SKM-1 (cell line): Measurements from ENCODE around the gene TTC27.
"Not testable (repeated sequence)": the region's sequence is repeated elsewhere in the genome, so short reads cannot be mapped to it uniquely, and the experiment has no call there.

ENCODE experiments used
- DNase-seq: peaks from one replicate; lab custom pipeline; 2025; ENCODE audit not compliant: unreplicated experiment; lab: John Stamatoyannopoulos, UW

The TTC27 gene

DNA sequence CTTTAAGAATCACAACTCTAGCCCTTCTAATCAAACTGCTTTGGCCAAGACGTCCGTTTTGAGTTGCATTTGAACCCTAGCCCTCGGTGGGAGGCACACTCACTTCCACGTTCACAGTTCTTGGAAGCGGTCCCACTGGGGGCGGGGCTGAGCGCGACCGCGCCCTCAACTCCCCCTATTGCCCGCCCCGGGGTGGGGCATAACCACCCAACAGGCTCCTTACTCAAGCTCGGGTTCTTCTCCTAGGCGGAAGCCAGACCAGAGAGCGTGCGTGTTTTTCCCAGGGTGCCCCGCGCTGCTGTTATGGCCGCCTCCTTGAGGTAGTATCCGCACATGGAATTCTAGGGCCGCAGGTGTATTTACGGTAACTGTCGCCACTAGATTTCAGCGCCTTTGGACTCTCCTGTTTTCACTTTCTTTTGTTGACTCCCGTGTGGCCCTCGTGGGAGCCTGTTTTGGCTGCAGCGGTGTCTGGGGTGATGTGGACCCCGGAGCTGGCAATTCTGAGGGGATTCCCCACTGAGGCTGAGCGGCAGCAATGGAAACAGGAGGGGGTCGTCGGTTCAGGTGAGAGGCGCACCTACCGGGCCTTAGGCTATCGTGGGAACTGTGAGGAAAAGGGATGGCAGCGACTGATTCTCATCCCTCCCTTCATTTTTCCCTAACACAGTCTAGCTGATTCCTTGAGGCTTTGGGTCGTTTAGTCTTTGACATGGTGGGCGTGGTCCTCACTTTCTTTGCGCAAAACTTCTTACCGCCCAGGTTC lies at the start of gene TTC27:
Gene TTC27 (plus strand): TSS at position 237 of the 766 bp plus-strand sequence. CDS start 243 bp downstream, at position 480.
- peak; percentile 94 for DNase-seq

DNA sequence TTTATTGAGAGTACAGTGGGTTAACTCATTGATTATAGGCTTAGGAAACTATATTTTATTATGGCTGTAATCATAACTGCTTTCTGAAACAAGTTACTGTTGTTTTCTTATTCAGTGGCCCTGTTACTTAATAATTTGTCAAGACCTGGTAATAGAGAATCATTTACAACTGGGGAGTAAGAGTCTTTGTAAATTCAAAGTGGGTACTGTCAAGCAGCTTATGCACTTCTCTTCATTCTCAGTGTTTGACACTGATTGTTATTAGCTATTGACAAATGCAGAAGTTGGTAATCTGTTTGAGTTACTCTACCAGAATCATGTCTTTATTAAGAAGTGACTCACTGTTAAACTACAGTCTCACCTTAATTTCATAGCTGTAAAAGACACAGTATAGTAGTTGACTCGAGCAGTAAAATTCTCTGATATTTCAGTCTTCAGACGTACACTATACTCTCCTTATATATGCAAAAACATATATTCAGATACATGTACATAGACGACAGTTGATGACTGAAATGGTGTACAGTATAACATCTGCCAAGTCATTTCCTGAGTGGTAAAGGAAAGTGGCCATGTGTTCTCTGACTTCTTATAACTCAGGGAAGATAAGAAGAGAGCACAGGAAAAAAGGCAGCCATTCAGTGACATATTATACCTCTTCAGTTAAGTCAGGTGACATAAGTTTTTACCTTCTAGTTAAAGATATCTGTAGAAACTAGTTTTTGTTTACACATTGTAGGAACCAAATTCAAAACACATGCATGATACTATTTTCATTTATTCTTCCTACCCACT lies 36.0 kb upstream of the TTC27 start:
- no peak for DNase-seq

DNA sequence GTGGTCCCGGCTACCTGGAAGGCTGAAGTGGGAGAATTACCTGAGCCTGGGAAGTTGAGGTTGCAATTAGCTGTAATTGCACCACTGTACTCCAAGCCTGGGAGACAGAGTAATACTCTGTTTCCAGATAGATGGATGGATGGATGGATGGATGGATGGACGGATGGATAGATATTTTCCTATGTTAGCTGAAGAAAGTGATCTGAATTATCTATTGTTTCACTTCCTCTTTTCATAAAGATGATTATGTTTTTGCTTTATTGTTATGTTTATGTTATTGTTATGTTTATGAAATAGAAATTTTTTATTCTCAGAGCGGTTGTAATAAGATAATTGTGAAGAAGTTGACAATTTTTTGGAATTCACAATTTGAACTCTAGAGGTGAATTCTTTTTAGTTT lies 33.3 kb upstream of the TTC27 start:
- no peak for DNase-seq

DNA sequence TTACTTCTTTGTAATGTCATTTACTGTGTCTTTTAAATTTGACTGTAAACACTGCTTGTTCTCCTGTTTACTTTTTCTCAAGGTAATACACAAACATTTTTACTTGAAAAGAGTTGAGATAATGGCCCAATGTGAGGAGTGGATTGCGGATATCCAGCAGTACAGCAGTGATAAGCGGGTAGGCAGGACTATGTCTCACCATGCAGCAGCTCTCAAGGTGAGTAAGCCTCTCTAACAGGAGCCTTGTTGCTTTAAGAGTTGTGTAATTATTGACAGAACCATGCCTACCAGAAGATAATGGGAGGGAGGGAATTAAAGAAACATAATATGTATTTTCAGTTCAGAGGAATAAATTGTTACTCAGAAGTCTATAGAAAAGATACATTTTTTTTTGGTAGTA lies 16.5 kb upstream of the TTC27 start:
- DNase-seq: no peak

DNA sequence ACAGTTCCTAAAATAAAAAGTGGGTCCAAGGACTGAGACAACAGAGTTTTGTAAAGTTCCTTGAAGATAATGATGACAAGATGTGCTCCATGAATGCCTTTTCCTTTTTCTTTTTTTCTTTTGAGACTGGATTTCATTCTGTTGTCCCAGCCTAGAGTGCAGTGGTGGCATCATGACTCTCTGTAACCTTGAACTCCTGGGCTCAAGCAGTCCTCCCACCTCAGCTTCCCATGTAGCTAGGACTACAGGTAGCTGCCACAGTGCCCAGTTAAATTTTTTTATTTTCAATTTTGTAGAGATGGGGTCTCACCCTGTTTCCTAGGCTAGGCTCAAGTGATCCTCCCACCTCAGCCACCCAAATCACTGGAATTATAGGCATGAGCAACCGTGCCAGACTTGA lies 16.1 kb upstream of the TTC27 start:
- no peak for DNase-seq

DNA sequence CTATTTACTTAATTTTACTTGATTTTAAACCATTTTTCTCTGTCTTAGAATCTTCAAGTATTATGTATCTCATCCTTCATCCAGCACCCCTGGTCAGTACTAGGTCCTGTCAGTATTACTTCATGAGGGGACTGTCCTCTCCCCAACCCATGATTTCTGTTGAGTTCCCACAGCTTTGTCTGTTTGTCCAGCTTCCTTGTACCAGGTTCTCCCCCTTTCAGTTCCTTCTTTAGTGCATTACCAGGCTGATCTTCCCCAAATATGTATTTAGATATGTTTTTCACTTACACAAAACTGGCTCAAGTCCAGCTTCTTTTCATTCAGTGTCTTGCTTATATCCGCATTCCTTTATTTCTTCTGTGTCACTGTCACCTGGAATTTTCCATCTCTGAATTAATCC lies 13.8 kb upstream of the TTC27 start:
- DNase-seq: no peak

DNA sequence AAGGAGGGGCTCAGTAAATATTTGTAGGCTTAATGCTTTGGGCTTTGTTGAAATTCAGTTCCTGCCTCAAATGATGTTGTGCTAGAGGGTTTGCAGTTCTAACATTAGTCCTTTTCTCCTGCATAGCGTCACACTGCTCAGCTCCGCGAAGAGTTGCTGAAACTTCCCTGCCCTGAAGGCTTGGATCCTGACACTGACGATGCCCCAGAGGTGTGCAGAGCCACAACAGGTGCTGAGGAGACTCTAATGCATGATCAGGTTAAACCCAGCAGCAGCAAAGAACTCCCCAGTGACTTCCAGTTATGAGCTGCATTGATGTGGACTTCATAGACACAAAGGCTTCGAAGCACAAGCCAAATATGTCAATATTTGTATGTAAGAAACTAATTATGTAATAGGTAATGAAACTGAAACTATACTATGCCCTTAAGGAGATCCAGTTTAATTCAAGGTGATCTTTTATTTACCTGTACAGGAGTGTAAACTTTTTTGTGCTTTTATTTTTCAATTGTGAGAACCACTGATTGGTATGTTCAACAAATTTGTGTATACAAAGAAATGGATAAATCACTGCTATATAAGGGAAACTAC lies 10.2 kb upstream of the TTC27 start:
- no peak for DNase-seq

DNA sequence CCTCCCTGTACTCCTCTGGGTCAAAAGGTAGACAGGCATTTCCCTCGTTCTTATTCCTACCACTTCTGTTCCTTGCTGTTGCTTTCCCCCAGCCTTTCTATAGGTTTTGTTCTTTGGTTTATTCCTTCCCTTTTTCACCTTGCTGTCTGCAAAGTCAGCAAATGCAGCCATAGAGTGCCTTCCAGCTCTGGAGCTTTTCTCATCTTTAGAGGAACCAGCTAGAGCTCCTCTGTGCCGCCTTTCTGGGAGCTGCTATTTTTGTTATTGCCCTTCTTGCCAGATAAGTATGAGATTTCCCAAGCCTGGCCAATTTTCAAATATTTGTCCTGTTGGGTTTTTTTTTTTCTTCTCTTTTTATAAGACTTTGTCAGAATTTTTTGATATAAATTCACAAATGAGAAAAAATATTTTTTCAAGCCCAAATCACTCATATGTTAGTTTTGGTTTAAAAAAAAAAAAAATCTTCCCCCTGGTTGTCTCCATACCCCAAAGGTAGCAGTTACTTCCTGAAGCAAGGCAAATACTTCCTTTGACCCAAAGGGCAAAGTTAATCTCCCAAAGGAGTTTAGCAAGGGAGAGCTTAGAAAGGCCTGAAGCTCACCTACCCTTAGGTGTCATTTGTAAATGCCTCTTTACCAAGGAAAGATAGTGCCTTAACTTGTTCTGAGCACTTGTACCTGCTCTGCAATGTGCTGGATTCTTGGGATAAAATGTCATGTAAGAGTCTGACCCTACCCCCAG lies 5.1 kb upstream of the TTC27 start:
- DNase-seq: no peak

DNA sequence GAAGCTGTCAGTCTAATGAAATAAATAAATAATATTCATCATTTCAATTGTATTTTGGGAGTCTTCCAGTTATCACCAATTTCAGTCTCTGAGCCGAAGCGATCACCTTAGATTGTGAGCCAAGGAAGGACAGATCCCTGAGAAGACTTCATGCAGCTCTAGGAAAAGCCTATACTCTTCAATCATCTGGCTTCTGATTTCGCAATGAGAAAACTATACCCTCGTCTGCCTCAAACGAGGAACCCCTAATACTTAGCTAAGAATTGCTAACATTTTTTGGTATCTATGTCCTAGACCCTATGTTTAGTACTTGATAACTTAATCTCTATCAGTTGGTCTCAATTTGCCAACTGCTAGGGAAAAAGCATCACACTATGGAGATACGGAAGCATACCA lies 4.5 kb upstream of the TTC27 start:
- no peak for DNase-seq

DNA sequence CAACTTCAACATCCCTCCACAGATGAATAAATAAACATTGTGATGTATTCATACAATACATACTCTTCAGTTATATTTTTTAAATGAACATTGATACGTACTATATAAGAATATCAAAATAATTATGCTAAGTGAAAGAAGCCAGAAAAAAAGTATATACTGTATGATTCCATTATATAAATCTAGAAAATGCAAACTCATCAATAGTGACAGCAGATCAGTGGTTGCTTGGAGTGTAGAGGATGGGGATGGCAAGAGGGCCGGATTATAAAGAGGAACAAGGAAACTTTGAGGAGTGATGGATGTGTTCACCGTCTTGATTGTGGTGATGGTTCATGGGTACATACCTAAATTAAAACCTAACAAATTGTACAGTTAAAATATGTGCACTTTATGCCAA lies 3.0 kb upstream of the TTC27 start:
- no peak for DNase-seq

DNA sequence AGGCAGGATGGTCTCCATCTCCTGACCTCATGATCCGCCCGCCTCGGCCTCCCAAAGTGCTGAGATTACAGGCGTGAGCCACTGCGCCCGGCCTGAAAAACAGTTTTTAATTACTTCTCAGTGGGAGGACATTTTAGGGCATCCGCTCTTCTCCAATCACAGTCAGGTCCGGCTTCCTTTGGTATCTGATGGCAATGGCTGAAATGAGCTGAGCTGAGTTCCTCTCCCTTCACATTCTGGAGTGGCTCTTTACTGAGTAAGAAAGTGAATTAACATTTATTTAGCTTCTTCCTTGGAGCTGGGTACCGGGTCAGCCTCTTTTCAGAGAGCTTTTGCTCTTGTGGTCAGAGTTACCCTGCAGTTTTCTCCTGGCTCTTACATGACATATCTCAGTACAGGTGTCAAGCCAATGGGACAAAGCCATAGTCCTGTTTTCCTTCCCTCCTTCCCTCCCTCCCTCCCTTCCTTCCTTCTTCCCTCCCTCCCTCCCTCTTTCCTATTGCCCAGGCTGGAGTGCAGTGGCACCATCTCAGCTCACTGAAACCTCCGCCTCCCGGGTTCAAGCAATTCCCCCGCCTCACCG lies 1.1 kb upstream of the TTC27 start:
- DNase-seq: no peak

DNA sequence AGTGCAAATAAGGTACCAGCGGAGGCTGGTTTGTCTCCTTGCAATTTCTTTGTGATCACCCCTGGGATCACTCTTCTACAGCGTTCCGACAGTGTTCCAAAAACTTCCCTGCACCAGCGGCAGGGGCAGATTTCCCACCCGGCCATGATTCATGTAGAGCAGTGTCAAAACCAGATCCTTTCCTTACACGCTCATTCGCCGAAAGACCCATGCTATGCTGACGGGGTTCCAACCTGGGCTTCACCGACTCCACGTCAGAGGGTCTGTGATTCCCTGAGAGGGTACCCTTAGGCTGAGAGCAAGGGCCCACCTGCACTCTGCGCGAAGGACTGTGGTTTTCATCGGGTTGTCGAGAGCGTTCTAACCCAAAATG lies 423 bp upstream of the TTC27 start:
- DNase-seq: no peak

DNA sequence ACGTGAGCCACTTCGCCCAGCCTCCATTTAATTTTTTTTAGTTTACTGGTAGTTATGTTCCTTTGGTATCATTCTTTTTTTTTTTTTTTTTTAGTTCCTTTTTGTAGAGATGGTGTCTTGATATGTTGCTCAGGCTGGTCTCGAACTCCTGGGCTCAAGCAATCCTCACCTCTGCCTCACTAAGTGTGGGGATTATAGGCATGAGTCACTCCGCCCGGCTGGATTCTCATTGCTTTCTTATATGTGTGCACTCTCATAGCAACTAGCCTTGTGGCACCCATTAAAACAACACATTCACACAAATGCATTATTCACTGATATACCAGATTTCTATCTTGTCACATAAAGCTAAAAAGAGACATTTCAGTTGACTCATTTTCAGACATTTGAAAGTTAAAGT lies 4.2 kb downstream of the TTC27 start:
- DNase-seq: no peak

DNA sequence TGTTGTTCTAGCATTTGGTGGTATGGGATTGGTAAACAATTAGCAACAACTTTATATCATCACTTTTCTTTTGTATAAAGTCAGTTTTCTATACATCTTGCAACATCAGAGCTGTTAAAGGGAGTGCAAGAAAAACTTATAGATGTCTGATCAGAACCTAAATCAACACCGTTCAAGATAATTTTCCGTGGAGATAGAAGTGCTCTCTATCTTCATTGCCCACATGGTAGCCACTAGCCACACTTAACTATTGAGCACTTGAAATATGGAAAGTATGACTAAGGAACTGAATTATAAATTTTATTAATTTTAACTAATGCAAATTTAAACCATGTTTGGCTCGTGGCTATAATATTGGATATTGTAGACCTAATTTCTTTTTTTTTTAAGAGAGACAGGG lies 5.2 kb downstream of the TTC27 start:
- DNase-seq: no peak

DNA sequence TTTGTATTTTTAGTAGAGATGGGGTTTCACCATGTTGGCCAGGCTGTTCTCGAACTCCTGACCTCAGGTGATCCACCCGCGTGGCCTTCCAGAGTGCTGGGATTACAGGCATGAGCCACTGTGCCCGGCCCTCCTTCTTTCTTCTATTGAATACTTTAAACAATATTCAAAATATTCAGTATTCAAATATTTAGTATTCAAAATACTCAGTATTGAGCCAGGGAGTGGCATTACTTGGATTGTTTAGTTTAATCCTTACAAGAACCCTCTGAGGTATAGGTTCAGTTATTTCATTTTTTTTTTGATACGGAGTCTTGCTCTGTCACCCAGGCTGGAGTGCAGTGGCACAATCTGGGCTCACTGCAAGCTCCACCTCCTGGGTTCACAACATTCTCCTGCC lies 10.7 kb downstream of the TTC27 start:
- not testable (repeated sequence) for DNase-seq

DNA sequence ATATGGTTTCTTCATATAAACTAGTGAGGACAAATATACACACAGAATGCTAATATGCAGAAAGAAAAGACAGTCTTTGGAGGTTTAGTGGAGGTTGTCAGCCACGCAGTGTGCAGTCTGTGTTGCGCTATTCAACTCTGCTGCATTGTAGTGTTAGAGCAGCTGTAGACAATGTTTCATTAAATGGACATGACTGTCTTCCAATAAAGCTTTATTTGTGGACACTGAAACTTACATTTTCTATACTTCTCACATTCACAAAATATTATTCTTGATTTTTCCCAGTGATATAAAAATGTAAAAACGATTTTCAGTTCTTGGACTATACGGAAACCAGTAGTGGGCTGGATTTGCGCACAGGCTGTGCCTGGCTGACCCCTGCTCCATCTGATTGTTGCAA lies 13.3 kb downstream of the TTC27 start:
- no peak for DNase-seq

DNA sequence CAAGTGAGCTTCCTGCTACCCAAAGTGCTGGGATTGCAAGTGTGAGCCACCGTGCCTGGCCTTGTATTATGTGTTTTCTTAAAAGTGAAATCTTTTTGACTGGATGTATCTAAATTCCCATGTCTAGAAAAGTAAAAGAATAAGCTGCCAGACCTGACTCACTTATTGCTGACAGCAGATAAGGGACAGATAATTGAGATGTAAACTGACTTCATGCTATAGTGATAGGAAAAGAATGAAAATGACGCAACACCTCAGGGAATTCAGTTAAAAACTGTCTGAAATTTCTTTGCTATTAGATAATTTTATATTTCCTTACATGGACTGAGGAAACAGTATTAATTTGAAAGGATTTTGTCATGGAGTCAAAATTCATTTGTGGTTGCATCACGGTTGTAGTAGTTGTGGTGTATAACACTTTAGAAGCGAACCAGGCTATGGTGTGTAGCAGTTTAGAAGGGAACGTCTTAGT lies 19.4 kb downstream of the TTC27 start:
- DNase-seq: no peak

DNA sequence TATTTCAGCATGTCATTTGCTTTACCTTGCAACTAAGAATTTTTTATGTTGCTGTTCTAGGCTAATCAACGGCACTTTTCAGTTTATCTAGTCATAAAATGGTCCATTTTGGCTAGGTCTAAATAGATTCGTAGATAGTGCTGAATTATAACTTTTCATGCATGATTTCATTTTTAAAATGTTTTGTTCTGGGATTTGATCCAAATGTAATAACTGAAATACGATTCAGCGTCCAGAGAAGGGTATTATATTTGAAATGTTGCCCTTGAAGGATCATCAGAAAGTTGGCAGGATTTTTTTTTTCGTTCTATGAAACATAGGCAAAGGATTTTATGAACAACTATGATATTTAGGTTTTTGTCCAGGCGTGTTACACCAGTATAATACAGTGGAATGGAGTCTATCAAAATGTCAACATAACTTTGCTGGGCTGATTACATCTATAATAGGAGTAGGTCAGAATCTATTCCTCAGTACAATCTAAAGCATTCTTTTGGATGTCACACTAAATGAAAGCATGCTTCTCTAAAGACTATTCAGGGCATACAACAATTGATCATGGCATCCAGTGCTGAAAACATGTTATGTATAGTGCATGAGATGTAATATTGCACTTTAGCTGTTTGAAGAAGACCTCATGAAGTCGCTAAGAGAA lies 24.8 kb downstream of the TTC27 start:
- DNase-seq: no peak

DNA sequence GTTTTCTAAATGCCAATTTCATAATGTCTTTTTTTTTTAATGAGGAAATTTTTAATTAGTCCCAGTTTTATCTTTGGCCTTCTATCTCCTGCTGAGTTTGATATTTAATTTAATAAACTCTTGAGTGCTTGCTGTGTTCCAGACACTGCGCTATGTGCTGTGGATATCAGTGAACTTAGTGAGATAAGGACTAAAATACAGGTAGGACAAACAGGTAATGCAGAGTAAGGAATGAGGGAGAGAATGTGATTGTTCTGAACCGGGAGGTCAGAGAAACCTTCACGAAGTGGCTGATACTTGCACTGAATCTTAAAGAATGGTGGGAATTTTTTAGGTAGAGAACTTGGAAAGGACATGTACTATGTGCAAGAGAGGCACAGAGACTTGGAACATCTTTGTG lies 28.2 kb downstream of the TTC27 start:
- DNase-seq: no peak

DNA sequence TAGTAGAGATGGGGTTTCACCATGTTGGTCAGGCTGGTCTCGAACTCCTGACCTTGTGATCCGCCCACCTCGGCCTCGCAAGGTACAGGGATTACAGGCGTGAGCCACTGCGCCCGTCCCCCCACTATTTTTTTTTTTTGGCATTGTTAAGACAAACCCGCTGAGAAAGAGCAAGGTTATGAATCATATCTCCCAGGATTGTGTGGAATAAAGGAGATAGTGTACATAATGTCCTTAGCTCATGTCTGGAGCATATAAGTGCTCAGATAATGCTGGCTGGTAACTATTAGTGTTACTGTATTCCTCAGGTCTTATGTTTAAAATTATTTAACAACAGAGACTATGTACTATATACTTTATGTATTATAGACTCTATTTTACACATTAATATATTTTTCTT lies 36.0 kb downstream of the TTC27 start:
- DNase-seq: no peak

DNA sequence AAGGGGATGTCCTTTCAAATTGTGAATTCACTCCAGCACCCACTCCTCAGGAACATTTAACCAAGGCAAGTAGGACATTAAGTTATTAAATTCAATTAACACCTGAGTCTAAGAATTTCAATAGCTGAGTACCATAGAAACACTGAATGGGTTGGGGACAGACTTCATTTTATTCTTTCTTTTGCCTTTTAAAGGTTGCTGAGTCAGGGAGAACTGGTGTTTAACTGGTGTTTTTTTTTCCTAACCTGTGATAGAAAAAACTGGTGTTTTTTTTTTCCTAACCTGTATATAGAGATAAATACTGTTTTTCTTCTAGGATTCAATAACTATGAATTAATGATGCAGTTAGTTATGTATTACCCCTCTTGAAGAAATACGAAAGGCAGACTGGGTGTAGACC lies 38.9 kb downstream of the TTC27 start:
- no peak for DNase-seq
